Large intestine (tissue), 3 donors: ENCODE measurements around the gene UNC45A. TPM values are rescaled to one million over a fixed set of nuclear protein-coding genes. Genes with fewer than 3 reads are reported as not detected.

Experiments
- DNase-seq, 2 donors: peaks; one replicate each; pipeline versions ENCODE4 v3.0.0 to v3.0.0-alpha.2; 2013
- H3K27ac ChIP-seq: one replicate; pipeline ENCODE4 v1.5.1; 2013; ENCODE audit warnings: low read length
- H3K27me3 ChIP-seq: 2 replicates; pipeline ENCODE4 v1.6.1; 2013; ENCODE audit warnings: low read length; ENCODE audit not compliant: control insufficient read depth, insufficient read depth
- H3K36me3 ChIP-seq: 2 replicates; pipeline ENCODE4 v1.6.1; 2013; ENCODE audit warnings: low read length; ENCODE audit not compliant: control insufficient read depth, insufficient read depth
- H3K4me1 ChIP-seq: one replicate; pipeline ENCODE4 v1.6.1; 2013; ENCODE audit warnings: low read length; ENCODE audit not compliant: control insufficient read depth, insufficient read depth
- H3K4me3 ChIP-seq: one replicate; pipeline ENCODE4 v1.5.1; 2013; ENCODE audit warnings: low read length
- H3K9me3 ChIP-seq: one replicate; pipeline ENCODE4 v1.6.1; 2013; ENCODE audit warnings: mild to moderate bottlenecking, low read depth, low read length, moderate library complexity; ENCODE audit not compliant: control insufficient read depth
- WGBS: methylation state at CpG from one replicate; pipeline ENCODE4 v1.1.5; 2013; ENCODE audit warnings: low lambda C conversion rate; ENCODE audit not compliant: insufficient coverage; 5-methylcytosine and 5-hydroxymethylcytosine counted together
- polyA plus RNA-seq: library from polyadenylated mRNA; unstranded; fragments of 120-200 nt; gene quantifications from one replicate; pipeline ENCODE4 v1.2.1, GENCODE V29; 2013

The UNC45A gene
- polyA plus RNA-seq, 1 donor = 49.1 TPM

- H3K9me3 ChIP-seq = no peaks in the 10 kb centered on the region
- H3K4me1 ChIP-seq = no peaks in the 10 kb centered on the region
- no peak overlapping the region for H3K27ac ChIP-seq
- no peak for DNase-seq
- no peaks in the 10 kb centered on the region for H3K27me3 ChIP-seq
- no CpG with 5 or more reads among the region's 16 CpGs for WGBS
- peaks cover 79% of the 10 kb centered on the region for H3K36me3 ChIP-seq
- no peak overlapping the region for H3K4me3 ChIP-seq
Observed at GRCh38 chr15:90946538-90946937, 11.5 kb downstream of the UNC45A start.

DNA sequence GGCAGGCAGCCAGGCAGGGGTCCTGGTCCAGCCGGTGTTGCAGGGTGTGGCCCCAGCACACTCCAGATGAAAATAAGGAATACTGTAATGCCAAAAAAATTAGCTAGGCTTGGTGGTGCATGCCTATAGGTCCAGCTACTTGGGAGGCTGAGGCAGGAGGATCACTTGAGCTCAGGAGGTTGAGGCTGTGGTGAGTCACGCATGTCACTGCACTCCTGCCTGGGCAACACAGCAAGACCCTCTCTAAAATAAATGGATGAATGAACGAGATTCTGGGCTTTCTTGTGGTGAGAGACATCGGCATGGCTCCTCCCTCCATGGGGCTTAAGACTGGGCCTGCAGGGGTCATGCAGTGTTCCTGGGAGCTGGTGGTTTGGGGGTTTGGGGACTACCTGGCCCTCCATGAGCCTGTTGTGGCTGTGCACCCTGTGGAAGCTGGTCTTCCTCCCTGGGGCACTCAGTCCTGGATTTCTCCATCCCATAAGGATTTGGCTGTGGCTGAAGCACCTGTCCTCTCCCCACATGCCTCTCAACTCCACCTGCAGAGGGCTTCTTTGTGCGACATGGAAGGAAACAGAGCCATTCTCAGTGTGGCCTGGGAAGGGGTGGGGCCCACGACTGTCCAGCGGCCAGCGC, 12.0 kb downstream of the UNC45A start:
- DNase-seq = no peak
- peaks cover 82% of the 10 kb centered on the region for H3K36me3 ChIP-seq
- WGBS = no CpG with 5 or more reads among the region's 8 CpGs
- H3K4me1 ChIP-seq = no peaks in the 10 kb centered on the region
- no peaks in the 10 kb centered on the region for H3K9me3 ChIP-seq
- H3K4me3 ChIP-seq = no peak overlapping the region
- H3K27ac ChIP-seq = no peak overlapping the region
- no peaks in the 10 kb centered on the region for H3K27me3 ChIP-seq

DNA sequence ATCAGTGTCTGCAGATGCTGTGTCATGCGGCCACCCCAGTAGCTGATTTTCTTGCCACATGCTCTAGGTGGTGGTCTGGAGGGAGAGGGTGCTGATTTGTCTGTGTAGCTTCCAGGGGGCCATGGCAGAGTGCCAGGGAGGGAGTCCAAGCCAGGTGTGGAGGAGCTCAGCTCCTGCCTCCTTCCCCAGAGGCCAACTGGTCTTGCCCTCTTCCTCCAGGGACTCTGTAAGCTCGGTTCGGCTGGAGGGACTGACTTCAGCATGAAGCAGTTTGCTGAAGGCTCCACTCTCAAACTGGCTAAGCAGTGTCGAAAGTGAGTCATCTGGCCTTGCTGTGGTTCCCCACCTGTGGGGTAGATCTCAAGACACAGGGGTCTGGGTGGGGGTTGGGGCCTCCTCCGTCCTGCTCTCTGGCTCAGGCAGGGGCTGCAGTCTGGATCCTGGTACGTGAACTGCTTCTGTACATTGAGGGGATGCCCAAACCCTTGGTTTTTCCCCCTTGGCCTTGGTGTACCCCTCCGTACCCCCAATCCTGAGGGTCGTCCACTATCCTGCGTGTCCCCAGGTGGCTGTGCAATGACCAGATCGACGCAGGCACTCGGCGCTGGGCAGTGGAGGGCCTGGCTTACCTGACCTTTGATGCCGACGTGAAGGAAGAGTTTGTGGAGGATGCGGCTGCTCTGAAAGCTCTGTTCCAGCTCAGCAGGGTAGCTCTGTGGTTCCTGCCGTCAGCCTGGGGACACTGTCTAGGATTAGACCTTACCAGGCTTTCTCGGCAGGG, 12.7 kb downstream of the UNC45A start:
- Histone ChIP-seq H3K4me1 (no peaks in the 10 kb centered on the region), H3K36me3 (peaks cover 79% of the 10 kb centered on the region), H3K27ac (no peak overlapping the region), H3K4me3 (no peak overlapping the region), H3K27me3 (no peaks in the 10 kb centered on the region), H3K9me3 (no peaks in the 10 kb centered on the region)
- DNase-seq = no peak
- no CpG with 5 or more reads among the region's 18 CpGs for WGBS

DNA sequence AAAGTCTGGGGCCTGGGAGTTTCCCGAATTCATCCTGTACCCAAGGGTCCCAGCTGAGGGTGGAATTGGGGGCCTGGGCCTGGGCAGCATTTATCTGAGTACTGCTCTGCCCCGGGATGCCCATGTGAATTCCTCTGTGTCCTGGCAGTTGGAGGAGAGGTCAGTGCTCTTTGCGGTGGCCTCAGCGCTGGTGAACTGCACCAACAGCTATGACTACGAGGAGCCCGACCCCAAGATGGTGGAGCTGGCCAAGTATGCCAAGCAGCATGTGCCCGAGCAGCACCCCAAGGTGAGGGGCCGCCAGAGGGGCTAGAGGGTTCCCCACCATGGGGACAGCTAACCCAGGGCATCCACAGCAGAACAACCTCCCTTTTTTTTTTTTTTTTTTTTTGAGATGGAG, 13.4 kb downstream of the UNC45A start:
- Histone ChIP-seq H3K27me3 (no peaks in the 10 kb centered on the region), H3K9me3 (no peaks in the 10 kb centered on the region), H3K4me3 (no peak overlapping the region), H3K36me3 (peaks cover 79% of the 10 kb centered on the region), H3K4me1 (no peaks in the 10 kb centered on the region), H3K27ac (no peak overlapping the region)
- WGBS = no CpG with 5 or more reads among the region's 8 CpGs
- no peak for DNase-seq

GRCh38 chr15:90949979-90950675, 15.0 kb downstream of the UNC45A start:
- DNase-seq = no peak
- no peaks in the 10 kb centered on the region for H3K9me3 ChIP-seq
- H3K27ac ChIP-seq = no peak overlapping the region
- no peaks in the 10 kb centered on the region for H3K27me3 ChIP-seq
- no CpG with 5 or more reads among the region's 23 CpGs for WGBS
- no peak overlapping the region for H3K4me3 ChIP-seq
- peaks cover 2% of the 10 kb centered on the region for H3K4me1 ChIP-seq
- H3K36me3 ChIP-seq = peaks cover 70% of the 10 kb centered on the region

GRCh38 chr15:90950676-90951075, 15.6 kb downstream of the UNC45A start:
- no CpG with 5 or more reads among the region's 6 CpGs for WGBS
- Histone ChIP-seq H3K4me3 (no peak overlapping the region), H3K9me3 (no peaks in the 10 kb centered on the region), H3K27ac (no peak overlapping the region), H3K4me1 (peaks cover 8% of the 10 kb centered on the region), H3K27me3 (no peaks in the 10 kb centered on the region), H3K36me3 (peaks cover 68% of the 10 kb centered on the region)
- no peak for DNase-seq

GRCh38 chr15:90952901-90953677, 18.0 kb downstream of the UNC45A start:
- no CpG with 5 or more reads among the region's 14 CpGs for WGBS
- DNase-seq = no peak
- peaks cover 50% of the 10 kb centered on the region for H3K36me3 ChIP-seq

GRCh38 chr15:90953947-90954711, 19.0 kb downstream of the UNC45A start:
- no CpG with 5 or more reads among the region's 16 CpGs for WGBS

More at GRCh38 chr15:90952901-90953677, 18.0 kb downstream of the UNC45A start:
- Histone ChIP-seq H3K4me3 (no peak overlapping the region), H3K4me1 (peaks cover 15% of the 10 kb centered on the region), H3K27me3 (no peaks in the 10 kb centered on the region), H3K9me3 (no peaks in the 10 kb centered on the region), H3K27ac (no peak overlapping the region)

GRCh38 chr15:90954712-90955623, 19.9 kb downstream of the UNC45A start, which contains the start of gene RCCD1:
Gene RCCD1 (plus strand): TSS chr15:90954884. CDS start chr15:90956735, 1,851 bp downstream.
- peak within 1 kb of the TSS; percentile 100 for H3K4me3 ChIP-seq
- peak; percentile 96 to 97 for DNase-seq
- H3K36me3 ChIP-seq = peaks cover 34% of the 10 kb centered on the region
- H3K9me3 ChIP-seq = no peaks in the 10 kb centered on the region
- WGBS = no CpG with 5 or more reads among the region's 69 CpGs
- peak within 1 kb of the TSS; percentile 96 for H3K27ac ChIP-seq
- peaks cover 15% of the 10 kb centered on the region for H3K4me1 ChIP-seq
- no peaks in the 10 kb centered on the region for H3K27me3 ChIP-seq

More at GRCh38 chr15:90953947-90954711, 19.0 kb downstream of the UNC45A start:
- peaks cover 15% of the 10 kb centered on the region for H3K4me1 ChIP-seq
- H3K27ac ChIP-seq = peak overlapping the region; percentile 96
- H3K4me3 ChIP-seq = peak overlapping the region; percentile 100
- no peak for DNase-seq
- H3K27me3 ChIP-seq = no peaks in the 10 kb centered on the region
- H3K36me3 ChIP-seq = peaks cover 43% of the 10 kb centered on the region
- H3K9me3 ChIP-seq = no peaks in the 10 kb centered on the region
